ENCODE results near the gene TMEM144. TPM values are rescaled to one million over a fixed set of nuclear protein-coding genes. Genes with fewer than 3 reads are reported as not detected.

TMEM144 gene
- total and polyA plus RNA-seq, 12 donors, result 1.7 to 17.0 (median 13.6) TPM

DNA sequence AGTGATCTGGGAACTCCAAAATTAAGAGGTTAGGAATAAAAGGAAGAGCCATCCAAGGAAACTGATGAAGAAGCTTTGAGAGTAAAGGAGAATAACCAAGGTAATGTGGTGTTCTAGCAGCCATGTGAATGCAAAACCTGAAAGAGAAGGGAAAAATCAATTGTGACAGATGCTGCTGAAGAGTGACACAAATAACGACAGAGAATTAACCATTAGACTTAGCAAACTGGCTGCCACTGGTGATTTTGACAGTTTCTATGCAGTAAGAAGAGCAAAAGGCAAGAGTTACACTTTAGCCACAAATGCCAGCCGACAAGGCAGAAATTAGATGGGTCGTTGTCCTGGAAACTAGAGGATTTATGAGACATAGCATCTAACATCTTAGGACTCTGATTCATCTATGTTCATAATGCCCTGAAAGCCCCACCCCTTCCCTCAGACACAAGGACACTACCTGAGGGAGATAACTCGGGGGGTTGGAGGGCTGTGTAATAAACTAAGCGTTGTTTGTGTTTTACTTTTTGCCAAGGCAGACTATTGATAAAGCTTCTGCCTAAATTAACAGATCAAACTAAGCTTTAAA is 13.0 kb upstream of the TMEM144 start:
- H3K9me3 ChIP-seq, result no peaks in the 10 kb centered on the region
- H3K4me3 ChIP-seq, result no peak overlapping the region
- no peak overlapping the region for H3K27ac ChIP-seq
- WGBS, 2 donors, result 88 to 97% methylated on average over 5 of the region's 5 CpGs
- H3K27me3 ChIP-seq, result no peaks in the 10 kb centered on the region
- DNase-seq (no peak), ATAC-seq (no peak)
- intact Hi-C loops (cut with DNase I), result loop anchor here in 3 of 10 donors (10.0 kb wide), 1 partner anchor 58 kb away; no protein-coding TSS in a partner anchor
- TF ChIP-seq CTCF (IDR thresholded peaks at IDR 0.05), result no peak
- peaks cover 0 to 14% (median 11%) of the 10 kb centered on the region in 9 donors for H3K4me1 ChIP-seq
- peaks cover 0 to 51% (median 5%) of the 10 kb centered on the region in 9 donors for H3K36me3 ChIP-seq

- TF ChIP-seq CTCF (IDR thresholded peaks at IDR 0.05), result no peak
- Histone ChIP-seq H3K9me3 (no peaks in the 10 kb centered on the region), H3K27ac (no peak overlapping the region), H3K4me3 (no peak overlapping the region), H3K27me3 (no peaks in the 10 kb centered on the region), H3K36me3 (peaks cover 0 to 78% (median 5%) of the 10 kb centered on the region in 9 donors), H3K4me1 (peaks cover 0 to 5% (median 0%) of the 10 kb centered on the region in 9 donors)
- no peak for ATAC-seq
- intact Hi-C loops (cut with DNase I), result no loop called here
- WGBS, 2 donors, result 95% methylated on average over 3 of the region's 3 CpGs
- no peak for DNase-seq
Measured at GRCh38 chr4:158200214-158200613, 10.1 kb upstream of the TMEM144 start.

- peak overlapping the region in 1 of 10 donors; percentile 10 for H3K27ac ChIP-seq
- intact Hi-C loops (cut with DNase I), result no loop called here
- TF ChIP-seq CTCF (IDR thresholded peaks at IDR 0.05), result no peak
- no peaks in the 10 kb centered on the region for H3K9me3 ChIP-seq
- H3K4me1 ChIP-seq, result peaks cover 0 to 5% (median 0%) of the 10 kb centered on the region in 9 donors
- ATAC-seq (peak in 1 of 8 donors; percentile 22), DNase-seq (no peak)
- H3K36me3 ChIP-seq, result peaks cover 0 to 87% (median 5%) of the 10 kb centered on the region in 9 donors
- H3K4me3 ChIP-seq, result no peak overlapping the region
- no peaks in the 10 kb centered on the region for H3K27me3 ChIP-seq
- WGBS, 2 donors, result 96 to 97% methylated on average over 4 of the region's 4 CpGs
Measured at GRCh38 chr4:158201322-158201721, 9.0 kb upstream of the TMEM144 start.

GRCh38 chr4:158201876-158202275 is 8.4 kb upstream of the TMEM144 start:
- intact Hi-C loops (cut with DNase I), result no loop called here
- Histone ChIP-seq H3K36me3 (peaks cover 0 to 85% (median 5%) of the 10 kb centered on the region in 9 donors), H3K4me3 (no peak overlapping the region), H3K27ac (peak overlapping the region in 1 of 10 donors; percentile 10), H3K4me1 (peaks cover 0 to 5% (median 0%) of the 10 kb centered on the region in 9 donors), H3K27me3 (no peaks in the 10 kb centered on the region), H3K9me3 (no peaks in the 10 kb centered on the region)
- DNase-seq, result no peak
- ATAC-seq, result no peak
- no peak for TF ChIP-seq CTCF (IDR thresholded peaks at IDR 0.05)

All from heart right ventricle (tissue), 16 donors.